Neuronal stem cell (in vitro differentiated cells): Measurements from ENCODE around the gene HABP4.

Source experiments
- DNase-seq: peaks from one replicate; pipeline ENCODE4 v3.0.0-alpha.2; 2013; ENCODE audit warnings: low spot score
- H2AFZ ChIP-seq: one replicate; pipeline ENCODE4 v1.6.1; 2013; ENCODE audit warnings: mild to moderate bottlenecking, low read length, inconsistent platforms
- H2AK5ac ChIP-seq: 2 replicates; pipeline ENCODE4 v1.6.1; 2013; ENCODE audit warnings: low read depth, mild to moderate bottlenecking, inconsistent platforms, low read length, moderate library complexity, mixed read lengths
- H2BK120ac ChIP-seq: 2 replicates; pipeline ENCODE4 v1.6.1; 2013; ENCODE audit warnings: low read depth, mild to moderate bottlenecking, inconsistent platforms, low read length, moderate library complexity, mixed read lengths
- H2BK12ac ChIP-seq: one replicate; pipeline ENCODE4 v1.6.1; 2013; ENCODE audit warnings: low read length, inconsistent platforms
- H2BK15ac ChIP-seq: 2 replicates; pipeline ENCODE4 v1.6.1; 2013; ENCODE audit warnings: mild to moderate bottlenecking, low read length, inconsistent platforms, mixed read lengths
- H2BK5ac ChIP-seq: one replicate; pipeline ENCODE4 v1.6.1; 2013; ENCODE audit warnings: inconsistent platforms, mild to moderate bottlenecking, low read length, moderate library complexity
- H3K14ac ChIP-seq: one replicate; pipeline ENCODE4 v1.6.1; 2013; ENCODE audit warnings: low read length, inconsistent platforms
- H3K18ac ChIP-seq: 2 replicates; pipeline ENCODE4 v1.6.1; 2013; ENCODE audit warnings: low read length, inconsistent platforms
- H3K23ac ChIP-seq: 2 replicates; pipeline ENCODE4 v1.6.1; 2013; ENCODE audit warnings: low read depth, mild to moderate bottlenecking, mixed read lengths, low read length, inconsistent platforms; ENCODE audit not compliant: poor library complexity
- H3K27ac ChIP-seq: replicated peaks from 3 replicates; pipeline ENCODE4 v1.5.1; 2013; ENCODE audit warnings: low read length, inconsistent platforms
- H3K27me3 ChIP-seq, 3 experiments: 2 replicates each; pipeline ENCODE4 v1.6.1; 2013; ENCODE audit warnings: low read length in 3 of 3, mild to moderate bottlenecking in 2 of 3, inconsistent platforms in 1 of 3, low read depth in 1 of 3, mixed read lengths in 1 of 3, moderate library complexity in 1 of 3; ENCODE audit not compliant: control insufficient read depth in 3 of 3, insufficient read depth in 3 of 3
- H3K36me3 ChIP-seq, 2 donors: replicated peaks in 1 of 2; 2 replicates each; pipeline ENCODE4 v1.6.1; 2013; ENCODE audit warnings: low read length in 2 of 2; ENCODE audit not compliant: control insufficient read depth in 2 of 2, insufficient read depth in 2 of 2
- H3K4ac ChIP-seq: 2 replicates; pipeline ENCODE4 v1.6.1; 2013; ENCODE audit warnings: inconsistent platforms, mild to moderate bottlenecking, low read length, moderate library complexity
- H3K4me1 ChIP-seq, 2 donors: 1 replicate in 1 of 2; 2 replicates in 1 of 2; pipeline ENCODE4 v1.6.1; 2013; ENCODE audit warnings: low read length in 2 of 2, low read depth in 1 of 2; ENCODE audit not compliant: control insufficient read depth in 2 of 2, insufficient read depth in 1 of 2
- H3K4me2 ChIP-seq: one replicate; pipeline ENCODE4 v1.6.1; 2013; ENCODE audit warnings: mild to moderate bottlenecking, low read length, inconsistent platforms; ENCODE audit not compliant: insufficient read depth, poor library complexity, severe bottlenecking
- H3K4me3 ChIP-seq, 2 donors: 2 replicates each; pipeline ENCODE4 v1.5.1; 2013; ENCODE audit warnings: low read length in 2 of 2, mild to moderate bottlenecking in 2 of 2, inconsistent platforms in 1 of 2, moderate library complexity in 1 of 2
- H3K79me1 ChIP-seq: one replicate; pipeline ENCODE4 v1.6.1; 2013; ENCODE audit warnings: low read depth, mild to moderate bottlenecking, inconsistent platforms, low read length, moderate library complexity
- H3K9ac ChIP-seq: one replicate; pipeline ENCODE4 v1.6.1; 2013; ENCODE audit warnings: mild to moderate bottlenecking, low read depth, low read length, inconsistent platforms; ENCODE audit not compliant: poor library complexity
- H3K9me3 ChIP-seq, 2 donors: replicated peaks in 1 of 2; 2 replicates each; pipeline versions ENCODE3 to v1.6.1; 2013; ENCODE audit warnings: low read length in 2 of 2, mild to moderate bottlenecking in 2 of 2, inconsistent platforms in 1 of 2, low read depth in 1 of 2, mixed read lengths in 1 of 2, moderate library complexity in 1 of 2; ENCODE audit not compliant: control insufficient read depth in 2 of 2, insufficient read depth in 1 of 2
- H4K8ac ChIP-seq: one replicate; pipeline ENCODE4 v1.6.1; 2013; ENCODE audit warnings: low read depth, mild to moderate bottlenecking, inconsistent platforms, low read length, moderate library complexity
- H4K91ac ChIP-seq: one replicate; pipeline ENCODE4 v1.6.1; 2013; ENCODE audit warnings: low read length, low read depth, mild to moderate bottlenecking, inconsistent platforms; ENCODE audit not compliant: poor library complexity
- WGBS, 2 donors: extraction: QIAGEN DNeasy Blood & Tissue Kit; methylation state at CpG; one replicate each; pipeline ENCODE4 v1.1.7; 2013; ENCODE audit warnings: missing lambda C conversion rate in 2 of 2, mixed read lengths in 1 of 2; ENCODE audit not compliant: insufficient read length in 2 of 2, insufficient replicate concordance in 1 of 2; ENCODE audit errors: extremely low coverage in 2 of 2; 5-methylcytosine and 5-hydroxymethylcytosine counted together

The HABP4 gene

DNA sequence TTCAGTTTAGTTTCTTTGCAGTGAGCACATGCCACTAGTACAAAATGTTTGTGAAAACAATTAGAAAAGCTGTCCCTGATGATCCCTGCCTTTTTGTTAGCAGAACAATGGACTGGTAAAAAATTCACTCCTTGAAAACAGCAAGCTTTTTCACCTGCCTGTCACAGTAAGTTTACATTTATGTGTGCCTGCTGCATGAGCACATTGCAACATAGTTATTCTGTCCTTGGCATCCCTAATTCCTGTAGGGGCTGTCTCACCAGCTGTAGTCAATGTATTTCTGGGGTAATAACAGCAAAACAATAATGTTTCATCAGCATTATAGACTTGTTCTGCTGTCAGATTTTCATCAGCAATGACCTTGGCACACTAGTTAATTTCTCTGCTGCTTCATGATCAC lies 20.2 kb upstream of the HABP4 start:
- H2AK5ac ChIP-seq, result no peak overlapping the region
- no peak overlapping the region for H3K4me3 ChIP-seq
- H3K4ac ChIP-seq, result no peak overlapping the region
- no peak overlapping the region for H3K4me2 ChIP-seq
- H3K9me3 ChIP-seq, result peaks cover 0 to under 1% of the 10 kb centered on the region in 2 donors
- H2BK12ac ChIP-seq, result no peak overlapping the region
- no peak overlapping the region for H3K23ac ChIP-seq
- no peak overlapping the region for H3K27ac ChIP-seq
- no peak overlapping the region for H2BK5ac ChIP-seq
- H4K91ac ChIP-seq, result no peak overlapping the region
- H2BK120ac ChIP-seq, result no peak overlapping the region
- no peak overlapping the region for H3K18ac ChIP-seq
- H3K27me3 ChIP-seq, result no peaks in the 10 kb centered on the region
- H3K4me1 ChIP-seq, result no peaks in the 10 kb centered on the region
- H3K9ac ChIP-seq, result no peak overlapping the region
- H3K14ac ChIP-seq, result no peak overlapping the region
- H2AFZ ChIP-seq, result no peak overlapping the region
- no peaks in the 10 kb centered on the region for H3K79me1 ChIP-seq
- no peaks in the 10 kb centered on the region for H3K36me3 ChIP-seq
- no peak for DNase-seq
- no peak overlapping the region for H2BK15ac ChIP-seq
- no peak overlapping the region for H4K8ac ChIP-seq

- Histone ChIP-seq H3K4me3 (no peak overlapping the region), H3K4me2 (no peak overlapping the region), H2AFZ (no peak overlapping the region), H3K27ac (no peak overlapping the region), H3K14ac (no peak overlapping the region), H4K8ac (no peak overlapping the region), H2BK15ac (no peak overlapping the region), H3K18ac (no peak overlapping the region), H4K91ac (no peak overlapping the region), H3K9ac (no peak overlapping the region), H3K4ac (no peak overlapping the region), H2BK120ac (no peak overlapping the region), H3K27me3 (no peaks in the 10 kb centered on the region), H3K4me1 (no peaks in the 10 kb centered on the region), H2BK12ac (no peak overlapping the region), H2AK5ac (no peak overlapping the region), H3K23ac (no peak overlapping the region), H3K79me1 (no peaks in the 10 kb centered on the region), H3K9me3 (peaks cover 0 to 6% of the 10 kb centered on the region in 2 donors), H3K36me3 (no peaks in the 10 kb centered on the region), H2BK5ac (no peak overlapping the region)
- no CpG with 5 or more reads among the region's 2 CpGs for WGBS, 2 donors
- DNase-seq, result no peak
Observed at GRCh38 chr9:96430377-96430776, 19.6 kb upstream of the HABP4 start.

DNA sequence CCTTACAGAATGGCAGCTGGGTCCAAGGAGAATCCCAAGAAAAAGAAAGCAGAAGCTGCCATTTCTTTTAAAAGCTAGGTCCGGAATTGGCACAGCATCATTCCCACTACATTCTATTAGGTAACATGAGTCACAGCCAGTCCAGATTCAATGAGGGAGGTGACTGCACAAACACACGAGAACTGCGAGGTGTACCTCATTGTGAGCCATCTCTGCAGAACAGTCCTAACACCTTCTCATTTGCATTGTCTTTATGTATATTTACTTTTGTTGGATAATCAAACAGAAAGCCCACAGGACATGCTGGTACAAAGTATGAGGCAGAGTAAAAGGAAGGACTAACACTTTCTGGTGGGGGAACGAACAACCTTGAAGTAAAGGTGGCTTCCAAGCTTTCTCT lies 14.6 kb upstream of the HABP4 start:
- H2BK12ac ChIP-seq, result no peak overlapping the region
- peaks cover 0 to 6% of the 10 kb centered on the region in 2 donors for H3K9me3 ChIP-seq
- no peak overlapping the region for H3K4me3 ChIP-seq
- no peak overlapping the region for H4K91ac ChIP-seq
- no peak overlapping the region for H4K8ac ChIP-seq
- no peaks in the 10 kb centered on the region for H3K27me3 ChIP-seq
- no peak overlapping the region for H3K9ac ChIP-seq
- no peak overlapping the region for H2AFZ ChIP-seq
- H3K36me3 ChIP-seq, result no peaks in the 10 kb centered on the region
- no peak overlapping the region for H3K4me2 ChIP-seq
- no peak overlapping the region for H2BK120ac ChIP-seq
- no peak overlapping the region for H3K18ac ChIP-seq
- H2AK5ac ChIP-seq, result no peak overlapping the region
- H3K4ac ChIP-seq, result no peak overlapping the region
- DNase-seq, result no peak
- no peak overlapping the region for H3K14ac ChIP-seq
- no peak overlapping the region for H3K27ac ChIP-seq
- WGBS, 2 donors, result no CpG with 5 or more reads among the region's 4 CpGs
- no peak overlapping the region for H2BK15ac ChIP-seq
- H3K79me1 ChIP-seq, result no peaks in the 10 kb centered on the region
- no peak overlapping the region for H2BK5ac ChIP-seq
- H3K23ac ChIP-seq, result no peak overlapping the region
- H3K4me1 ChIP-seq, result peaks cover 0 to 2% of the 10 kb centered on the region in 2 donors

DNA sequence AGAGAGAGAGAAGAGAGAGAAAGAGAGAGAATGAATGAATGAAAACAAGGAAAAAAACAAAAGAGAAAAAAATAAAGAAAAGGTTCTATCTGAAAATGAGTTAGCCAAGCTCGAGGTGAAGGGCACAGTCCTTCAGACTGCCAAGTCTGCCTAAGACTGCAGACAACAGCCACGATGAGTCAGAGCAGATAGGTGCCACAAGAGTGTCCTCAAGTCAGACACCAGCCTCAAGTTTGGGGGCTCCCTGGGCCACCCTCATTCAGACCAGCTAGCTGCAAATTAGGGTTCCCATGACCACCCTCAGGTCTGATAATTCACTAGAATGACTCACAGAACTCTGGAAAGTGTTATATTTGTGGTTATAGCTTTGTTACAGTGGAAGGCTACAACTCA lies 13.9 kb upstream of the HABP4 start:
- H2BK5ac ChIP-seq, result no peak overlapping the region
- no peak overlapping the region for H3K18ac ChIP-seq
- H3K9me3 ChIP-seq, result peaks cover 0 to 6% of the 10 kb centered on the region in 2 donors
- H3K9ac ChIP-seq, result no peak overlapping the region
- no peak overlapping the region for H3K14ac ChIP-seq
- no peak overlapping the region for H3K4ac ChIP-seq
- H4K8ac ChIP-seq, result no peak overlapping the region
- H3K4me1 ChIP-seq, result peaks cover 0 to 2% of the 10 kb centered on the region in 2 donors
- H3K27me3 ChIP-seq, result no peaks in the 10 kb centered on the region
- no peak overlapping the region for H2BK120ac ChIP-seq
- no peak overlapping the region for H2AK5ac ChIP-seq
- no peak overlapping the region for H2BK12ac ChIP-seq
- DNase-seq, result no peak
- no peak overlapping the region for H2BK15ac ChIP-seq
- H3K4me2 ChIP-seq, result no peak overlapping the region
- no peak overlapping the region for H3K23ac ChIP-seq
- no peak overlapping the region for H4K91ac ChIP-seq
- no CpG with 5 or more reads among the region's 2 CpGs for WGBS, 2 donors
- peak overlapping the region; percentile 73 for H2AFZ ChIP-seq
- H3K27ac ChIP-seq, result no peak overlapping the region
- H3K36me3 ChIP-seq, result no peaks in the 10 kb centered on the region
- H3K4me3 ChIP-seq, result no peak overlapping the region
- no peaks in the 10 kb centered on the region for H3K79me1 ChIP-seq
